ENCODE measurements around the gene FER. TPM values are rescaled to one million over a fixed set of nuclear protein-coding genes. Genes with fewer than 3 reads are reported as not detected.

Gene FER
- total and polyA plus RNA-seq, 10 of the 15 experiments (the other 5 are each of a cell fraction or from before 2014, with no cell fraction given): 4.4 to 19.1 (median 9.6) TPM

- TF ChIP-seq SIN3A (IDR thresholded peaks at IDR 0.05; ENCODE audit: low read depth, low read length) (0 out of 2 replicates have a peak, but pooled peaks have one; percentile 67), EGR1 (IDR thresholded peaks at IDR 0.05; ENCODE audit: borderline replicate concordance in 1 of 2, low read depth in 2 of 2, low read length in 2 of 2) (peak in 1 of 2 experiments; percentile 77; a peak in 2 of 3 replicates), TCF3 (IDR thresholded peaks at IDR 0.05; ENCODE audit: borderline replicate concordance, insufficient read depth, low read depth, low read length) (no peak), ZBED1 (IDR thresholded peaks at IDR 0.05; ENCODE audit: borderline replicate concordance) (no peak), RAD21 (IDR thresholded peaks at IDR 0.05; ENCODE audit: insufficient read depth, low read depth, low read length) (0 out of 2 replicates have a peak, but pooled peaks have one; percentile 23)
Measured at GRCh38 chr5:108749128-108749861, 1.6 kb downstream of the FER start (continued).

- FAIRE-seq (no peak), ATAC-seq (no peak), DNase-seq (ENCODE audit: low read depth, low spot score) (no peak)
- ChIA-PET RAD21 (ENCODE audit: unreplicated experiment) (interaction anchor here (0.8 to 1.8 kb wide), 5 partner anchors 10 to 105 kb away, joined by 3 to 6 read pairs (median 3); no protein-coding TSS in a partner anchor), CTCF (interaction anchor here (0.7 to 1.6 kb wide), 6 partner anchors 10 to 168 kb away, joined by 3 to 7 read pairs (median 3); no protein-coding TSS in a partner anchor), SMC1A (ENCODE audit: uncharacterized antibody, unreplicated experiment) (interaction anchor here (1.2 to 4.1 kb wide), 5 partner anchors 9 to 68 kb away, joined by 3 to 32 read pairs (median 3); no protein-coding TSS in a partner anchor), POLR2A (interaction anchor here (0.7 to 1.3 kb wide), 3 partner anchors 9 to 673 kb away, joined by 3 to 8 read pairs (median 5); no protein-coding TSS in a partner anchor)
- Histone ChIP-seq H3K4me1 (ENCODE audit: control insufficient read depth, insufficient read depth, low read length) (no peaks in the 10 kb centered on the region), H3K4me3 (no peak overlapping the region), H3K4me2 (ENCODE audit: control insufficient read depth, insufficient read depth) (no peak overlapping the region), H3K27me3 (replicated peaks in 1 of 2; ENCODE audit: control insufficient read depth in 2 of 2, insufficient read depth in 2 of 2, low read length in 1 of 2) (no peaks in the 10 kb centered on the region), H3K27ac (ENCODE audit: control insufficient read depth, insufficient read depth) (no peak overlapping the region), H3K36me3 (ENCODE audit: control insufficient read depth in 2 of 2, insufficient read depth in 2 of 2, low read length in 1 of 2) (no peaks in the 10 kb centered on the region), H4K20me1 (ENCODE audit: control insufficient read depth, insufficient read depth) (no peaks in the 10 kb centered on the region), H3K9me3 (replicated peaks; ENCODE audit: control insufficient read depth, insufficient read depth, low read length) (no peaks in the 10 kb centered on the region), H3K79me2 (ENCODE audit: control insufficient read depth, insufficient read depth, low read length) (peaks cover 12% of the 10 kb centered on the region), H2AFZ (ENCODE audit: control insufficient read depth, low read depth, low read length) (no peak overlapping the region; the same call in 1 of the 2 replicates), H3K9ac (ENCODE audit: control insufficient read depth, insufficient read depth, low read length) (no peak overlapping the region)
- BruUV-seq (replicated peaks): no TSS peak
- WGBS (ENCODE audit: insufficient coverage, insufficient replicate concordance, low lambda C conversion rate, missing lambda C conversion rate): 86% methylated on average over 3 of the region's 3 CpGs
- intact Hi-C loops (cut with micrococcal nuclease; ENCODE audit: unreplicated experiment): no loop called here
- in situ Hi-C loops (cut with MboI): no loop called here
- TF ChIP-seq RBBP5 (conservative IDR thresholded peaks at IDR 0.05) (no peak), STAT1 (conservative IDR thresholded peaks at IDR 0.05) (no peak), MEF2A (IDR thresholded peaks at IDR 0.05; ENCODE audit: insufficient read depth, low read depth, low read length) (no peak)
Measured at GRCh38 chr5:108753331-108753730, 5.6 kb downstream of the FER start.
